Activated CD4-positive, alpha-beta memory T cell treated with anti-CD3 and anti-CD28 coated beads for 36 hours (primary cell): Measurements from ENCODE around the gene DIDO1. TPM values are rescaled to one million over a fixed set of nuclear protein-coding genes. Genes with fewer than 3 reads are reported as not detected.
"Not testable (repeated sequence)": the region's sequence is repeated elsewhere in the genome, so short reads cannot be mapped to it uniquely, and the experiment has no call there.

Source experiments
- CTCF ChIA-PET: fragments of 350-600 bp; sonication (Branson Sonifier 250); formaldehyde crosslinking; loops from one replicate; lab custom pipeline; 2021; ENCODE audit warnings: antibody characterized with exemption, inconsistent platforms; lab: Charles Lee
- POLR2A ChIA-PET: fragments of 350-600 bp; sonication (Branson Sonifier 250); formaldehyde crosslinking; loops from one replicate; lab custom pipeline; 2021; ENCODE audit warnings: antibody characterized with exemption; lab: Charles Lee
- DNase-seq: peaks from one replicate; pipeline ENCODE4 v3.0.0-alpha.2; 2020
- H3K27ac Mint-ChIP-seq: one replicate; pipeline ENCODE4 v1.8.0; 2021; ENCODE audit warnings: mixed read lengths
- H3K27me3 Mint-ChIP-seq: one replicate; pipeline ENCODE4 v1.8.0; 2021; ENCODE audit warnings: mixed read lengths
- H3K36me3 Mint-ChIP-seq: one replicate; pipeline ENCODE4 v1.8.0; 2021; ENCODE audit warnings: mixed read lengths
- H3K4me1 Mint-ChIP-seq: one replicate; pipeline ENCODE4 v1.8.0; 2021; ENCODE audit warnings: low read depth, mixed read lengths
- H3K4me3 Mint-ChIP-seq: one replicate; pipeline ENCODE4 v1.8.0; 2021; ENCODE audit warnings: mild to moderate bottlenecking, mixed read lengths
- H3K9me3 Mint-ChIP-seq: one replicate; pipeline ENCODE4 v1.8.0; 2021; ENCODE audit warnings: mixed read lengths
- intact Hi-C: fragments of 100-400 bp; cut with micrococcal nuclease; formaldehyde crosslinking; loops from one replicate; pipeline ENCODE4 v1.15.1; 2023
- total RNA-seq, 2 experiments: library from RNA; stranded (reverse); gene quantifications; one replicate each; pipeline ENCODE4 v1.2.3, GENCODE V29; 2021

Gene DIDO1
- total RNA-seq, 2 experiments from 2014 or later = 46.6 to 48.4 TPM

DNA sequence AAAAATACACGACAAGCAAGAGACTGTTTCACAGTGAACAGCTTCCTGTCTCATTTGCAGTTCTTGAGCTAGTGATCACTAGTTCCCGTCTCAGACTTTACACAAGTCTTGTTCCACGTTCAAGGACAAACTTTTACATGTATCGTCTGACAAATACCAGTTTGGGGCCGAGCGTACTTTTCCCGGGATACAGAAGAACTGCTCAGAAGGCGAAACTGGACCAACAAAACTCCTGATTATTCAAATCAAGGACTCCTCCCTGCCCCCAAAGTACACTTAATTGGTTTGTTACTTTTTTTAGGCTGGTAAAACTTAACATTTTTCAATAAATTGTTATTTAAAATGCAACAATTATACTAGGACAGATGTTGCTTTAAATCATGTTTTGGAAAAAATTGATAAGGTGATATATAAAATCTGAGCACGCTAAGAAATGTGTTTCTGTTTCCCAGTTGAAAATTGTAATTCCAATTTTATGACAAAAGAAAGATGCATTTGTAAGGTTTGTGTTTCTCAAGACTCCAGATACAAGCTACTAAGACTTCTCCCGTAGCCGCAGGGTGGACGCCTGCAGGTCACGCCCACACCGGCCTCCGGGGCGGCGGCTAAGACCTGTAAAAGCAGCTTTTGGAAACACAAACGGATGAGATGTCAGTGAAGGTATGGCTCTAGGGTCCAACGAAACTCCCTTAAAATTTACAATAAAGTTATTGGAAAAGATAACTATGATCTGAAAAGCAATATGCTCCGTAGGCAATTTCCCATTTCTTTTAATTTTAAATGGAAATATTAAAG, 47.9 kb downstream of the DIDO1 start:
- Mint-ChIP-seq H3K36me3 (peaks cover 9% of the 10 kb centered on the region), H3K4me3 (no peak overlapping the region), H3K9me3 (no peaks in the 10 kb centered on the region), H3K27me3 (no peaks in the 10 kb centered on the region), H3K27ac (no peak overlapping the region), H3K4me1 (peaks cover 12% of the 10 kb centered on the region)
- intact Hi-C loops = no loop called here
- no peak for DNase-seq
- ChIA-PET CTCF (interaction anchor here (0.6 kb wide), 1 partner anchor 21 kb away, joined by 3 read pairs; no protein-coding TSS in a partner anchor), POLR2A (no interaction called here)

DNA sequence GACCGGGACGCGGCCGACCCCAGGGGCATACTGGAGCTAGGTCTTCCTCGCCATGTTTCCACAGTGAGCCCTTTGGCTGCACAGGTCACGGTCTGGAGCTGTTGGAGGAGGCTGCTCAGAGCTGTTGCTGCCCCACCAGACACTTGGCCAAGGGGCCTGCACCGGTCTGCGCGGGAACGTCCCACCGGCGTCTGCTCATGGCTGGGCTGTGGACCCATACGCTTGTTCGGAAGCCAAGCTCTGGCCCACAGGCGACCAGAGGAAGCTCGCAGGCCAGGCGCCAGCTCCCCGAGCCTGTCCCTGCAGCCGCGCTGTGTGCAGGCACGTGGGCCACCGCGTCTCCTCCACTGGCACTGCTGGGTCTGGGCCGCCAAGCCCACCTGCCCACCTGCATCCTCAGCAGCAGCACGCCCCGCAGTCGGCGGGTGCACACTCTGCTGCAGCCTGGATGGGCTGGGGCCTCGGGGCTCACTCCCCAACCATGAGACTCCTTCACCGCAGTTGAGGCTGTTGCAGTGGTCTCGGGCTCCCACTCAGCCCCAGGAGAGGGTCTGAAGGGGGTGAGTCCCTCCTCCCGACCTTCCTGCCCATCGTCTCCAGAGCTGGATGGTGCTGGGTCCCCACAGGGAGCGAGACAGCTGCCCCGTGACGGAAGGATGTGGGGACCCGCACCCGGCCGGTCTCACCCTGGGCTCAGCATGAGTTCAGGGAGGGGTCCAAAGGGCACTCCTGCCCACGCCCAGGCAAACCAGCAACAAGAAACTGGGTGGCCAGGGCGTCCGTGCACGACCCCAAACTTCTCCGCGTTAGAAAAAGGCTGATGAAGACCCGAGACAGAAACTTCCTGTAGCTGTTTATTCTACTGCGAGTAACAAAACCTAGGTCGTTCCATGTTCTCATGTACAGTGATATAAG, 49.1 kb downstream of the DIDO1 start:
- Mint-ChIP-seq H3K9me3 (no peaks in the 10 kb centered on the region), H3K27me3 (no peaks in the 10 kb centered on the region), H3K4me1 (peaks cover 12% of the 10 kb centered on the region), H3K27ac (no peak overlapping the region), H3K36me3 (peaks cover 8% of the 10 kb centered on the region), H3K4me3 (no peak overlapping the region)
- intact Hi-C loops = no loop called here
- no peak for DNase-seq
- CTCF ChIA-PET = no interaction called here
- POLR2A ChIA-PET = no interaction called here

DNA sequence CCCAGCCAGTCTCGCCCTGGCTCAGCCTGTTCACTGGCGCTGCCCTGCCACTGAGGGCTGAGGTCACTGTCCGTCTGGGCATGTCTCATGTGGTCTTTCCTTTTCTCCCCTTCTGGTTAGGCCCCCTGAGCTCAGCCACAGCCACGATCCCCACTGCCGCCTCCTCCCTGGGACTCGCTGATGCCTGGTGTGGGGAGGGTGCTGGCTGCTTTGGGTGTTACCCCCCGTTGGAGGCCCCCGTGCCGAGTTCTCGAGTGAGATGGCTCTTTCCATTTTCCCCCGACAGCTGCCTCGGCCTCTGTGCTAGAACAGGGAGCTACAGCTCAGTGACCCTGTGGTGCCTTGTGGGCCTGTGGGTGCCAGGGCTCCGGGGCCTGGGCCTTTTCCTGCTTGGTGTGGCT, 49.8 kb downstream of the DIDO1 start:
- H3K27me3 Mint-ChIP-seq = no peaks in the 10 kb centered on the region
- CTCF ChIA-PET = interaction anchor here (1.8 kb wide), 1 partner anchor 31 kb away, joined by 4 read pairs; no protein-coding TSS in a partner anchor
- intact Hi-C loops = no loop called here
- H3K4me1 Mint-ChIP-seq = peaks cover 12% of the 10 kb centered on the region
- H3K36me3 Mint-ChIP-seq = peaks cover 2% of the 10 kb centered on the region
- no peak overlapping the region for H3K4me3 Mint-ChIP-seq
- no peaks in the 10 kb centered on the region for H3K9me3 Mint-ChIP-seq
- H3K27ac Mint-ChIP-seq = no peak overlapping the region
- POLR2A ChIA-PET = no interaction called here
- DNase-seq = no peak

DNA sequence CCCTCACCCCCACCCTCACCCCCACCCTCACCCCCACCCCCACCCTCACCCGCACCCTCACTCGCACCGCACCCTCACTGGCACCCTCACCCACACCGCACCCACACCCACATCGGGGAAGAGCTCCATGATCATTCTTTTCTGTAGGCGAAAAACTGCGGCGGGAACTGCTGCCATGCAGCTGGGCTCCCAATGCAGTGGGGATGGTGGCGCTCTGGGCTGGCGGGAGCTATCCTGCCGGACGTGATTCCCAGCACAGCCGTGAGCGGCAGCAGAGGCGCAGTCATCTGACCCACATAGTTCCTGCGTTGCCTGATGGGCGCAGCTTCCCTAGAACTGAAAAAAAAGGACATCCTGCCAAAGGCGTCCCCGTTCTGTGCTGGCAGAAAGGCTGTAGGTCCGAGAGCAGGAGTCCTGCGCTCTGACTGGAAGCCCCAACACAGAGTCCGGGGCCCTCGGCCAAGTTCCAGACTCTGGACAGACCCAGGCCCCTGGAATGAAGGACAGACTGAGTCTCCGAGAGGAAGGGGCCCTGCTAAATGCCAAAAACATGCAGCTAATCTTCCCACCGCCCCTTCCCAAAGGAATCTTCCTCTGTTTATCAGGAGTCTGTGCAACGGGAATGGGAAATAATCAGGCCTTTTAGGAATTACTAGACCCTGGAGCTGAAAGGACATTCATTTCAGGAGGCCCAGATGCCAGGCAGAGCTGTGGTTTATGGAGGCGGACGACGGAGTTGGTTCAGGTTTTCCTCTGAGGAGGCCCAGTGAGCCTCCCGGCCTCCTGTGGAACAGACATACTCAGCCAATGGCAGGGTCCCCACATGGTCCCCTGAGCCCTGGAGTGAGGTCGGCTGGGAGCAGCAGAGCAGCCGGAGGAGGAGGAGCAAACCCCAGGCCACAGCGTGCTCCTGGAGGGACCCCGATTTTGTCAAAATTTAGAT, 50.6 kb downstream of the DIDO1 start:
- intact Hi-C loops = no loop called here
- ChIA-PET CTCF (interaction anchor here (0.6 to 1.8 kb wide), 3 partner anchors 31 to 307 kb away, joined by 3 to 7 read pairs (median 4); no protein-coding TSS in a partner anchor), POLR2A (no interaction called here)
- no peak overlapping the region for H3K27ac Mint-ChIP-seq
- H3K9me3 Mint-ChIP-seq = no peaks in the 10 kb centered on the region
- peaks cover 12% of the 10 kb centered on the region for H3K4me1 Mint-ChIP-seq
- H3K36me3 Mint-ChIP-seq = no peaks in the 10 kb centered on the region
- peak; percentile 30 for DNase-seq
- H3K27me3 Mint-ChIP-seq = no peaks in the 10 kb centered on the region
- H3K4me3 Mint-ChIP-seq = no peak overlapping the region

DNA sequence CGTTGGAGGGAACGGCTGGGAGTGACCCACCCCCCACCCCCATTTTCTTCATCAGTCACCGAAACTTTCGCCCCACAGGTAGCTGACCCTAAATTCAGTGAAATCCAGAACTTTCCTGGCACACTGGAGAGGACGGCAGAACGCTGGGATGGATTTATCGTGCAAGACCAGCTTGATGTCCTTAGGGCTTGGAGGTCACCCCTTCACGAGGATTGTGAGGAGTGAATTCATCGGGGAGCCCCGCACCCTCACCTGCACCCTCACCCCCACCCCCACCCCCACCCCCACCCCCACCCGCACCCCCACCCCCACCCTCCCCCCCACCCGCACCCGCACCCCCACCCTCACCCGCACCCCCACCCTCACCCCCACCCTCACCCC, 51.4 kb downstream of the DIDO1 start:
- Mint-ChIP-seq H3K27me3 (no peaks in the 10 kb centered on the region), H3K27ac (no peak overlapping the region), H3K4me1 (peaks cover 12% of the 10 kb centered on the region), H3K36me3 (no peaks in the 10 kb centered on the region), H3K9me3 (no peaks in the 10 kb centered on the region), H3K4me3 (no peak overlapping the region)
- ChIA-PET POLR2A (no interaction called here), CTCF (interaction anchor here (1.7 to 1.8 kb wide), 2 partner anchors 32 to 134 kb away, joined by 4 to 7 read pairs; no protein-coding TSS in a partner anchor)
- intact Hi-C loops = no loop called here
- DNase-seq = no peak

DNA sequence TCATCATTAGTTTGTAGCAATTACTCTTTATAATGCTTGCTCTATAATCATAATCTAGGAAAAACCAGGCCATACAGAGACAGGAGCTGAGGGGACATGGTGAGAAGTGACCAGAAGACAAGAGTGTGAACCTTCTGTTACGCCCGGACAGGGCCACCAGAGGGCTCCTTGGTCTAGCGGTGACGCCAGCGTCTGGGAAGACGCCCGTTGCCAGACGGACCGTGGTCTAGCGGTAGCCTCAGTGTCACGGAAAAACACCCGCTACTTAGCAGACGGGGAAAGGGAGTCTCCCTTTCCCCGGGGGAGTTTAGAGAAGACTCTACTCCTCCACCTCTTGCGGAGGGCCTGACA, 52.6 kb downstream of the DIDO1 start:
- intact Hi-C loops = loop anchor here (1.0 kb wide), 1 partner anchor 136 kb away; no protein-coding TSS in a partner anchor
- POLR2A ChIA-PET = not testable (repeated sequence)

DNA sequence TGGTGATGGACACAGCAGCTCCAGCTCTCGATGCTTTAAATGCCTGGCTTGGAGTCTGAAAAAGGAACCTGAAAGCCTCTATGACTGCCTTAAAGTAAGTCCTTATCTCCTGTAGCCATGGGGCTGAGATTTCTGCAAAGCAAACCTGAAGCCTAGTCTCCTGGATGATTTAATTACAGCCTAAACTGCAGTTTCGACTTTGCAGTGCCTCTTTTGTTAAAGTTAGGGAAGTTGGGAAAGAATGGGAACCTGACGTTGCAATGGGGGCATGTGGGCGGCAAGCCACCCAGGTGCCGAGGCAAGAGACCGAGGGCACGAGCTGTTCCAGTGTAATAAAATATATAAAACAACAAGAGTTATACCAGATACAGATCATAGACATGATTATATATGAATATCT, 53.0 kb downstream of the DIDO1 start:
- Mint-ChIP-seq H3K27ac (no peak overlapping the region), H3K4me3 (no peak overlapping the region), H3K27me3 (no peaks in the 10 kb centered on the region), H3K4me1 (peaks cover 12% of the 10 kb centered on the region), H3K9me3 (no peaks in the 10 kb centered on the region), H3K36me3 (no peaks in the 10 kb centered on the region)
- ChIA-PET POLR2A (no interaction called here), CTCF (interaction anchor here (0.6 to 2.2 kb wide), 4 partner anchors 17 to 209 kb away, joined by 3 to 8 read pairs (median 6); no protein-coding TSS in a partner anchor)
- DNase-seq = no peak
- intact Hi-C loops = loop anchor here (1.0 kb wide), 1 partner anchor 136 kb away; no protein-coding TSS in a partner anchor

More for the DNA sequence above, 52.6 kb downstream of the DIDO1 start:
- not testable (repeated sequence) for H3K27ac Mint-ChIP-seq, H3K4me3 Mint-ChIP-seq, H3K36me3 Mint-ChIP-seq, H3K27me3 Mint-ChIP-seq, H3K9me3 Mint-ChIP-seq
- CTCF ChIA-PET = interaction anchor here (0.6 to 2.2 kb wide), 4 partner anchors 16 to 208 kb away, joined by 3 to 8 read pairs (median 6); no protein-coding TSS in a partner anchor
- DNase-seq = peak; percentile 65
- peaks cover 12% of the 10 kb centered on the region for H3K4me1 Mint-ChIP-seq

DNA sequence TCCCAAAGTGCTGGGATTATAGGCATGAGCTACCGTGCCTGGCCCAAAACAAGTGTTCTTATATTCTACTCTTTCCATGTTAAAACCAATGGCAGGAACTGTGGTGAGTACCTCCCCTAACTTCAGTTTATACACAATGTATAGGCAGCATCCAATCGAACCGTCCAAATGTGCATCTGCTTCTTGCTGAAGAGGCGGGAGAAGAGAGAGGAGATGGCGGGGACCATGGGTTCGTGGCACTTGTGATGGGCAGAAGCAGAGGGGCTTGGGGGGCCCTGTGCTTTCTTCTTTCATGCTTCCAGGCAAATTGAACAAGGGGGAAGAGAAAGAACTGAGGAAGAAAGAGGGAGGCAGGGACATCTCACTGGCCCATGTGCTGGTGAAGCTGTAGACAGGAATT, 53.4 kb downstream of the DIDO1 start:
- Mint-ChIP-seq H3K9me3 (no peaks in the 10 kb centered on the region), H3K36me3 (no peaks in the 10 kb centered on the region), H3K27ac (no peak overlapping the region), H3K4me1 (peaks cover 12% of the 10 kb centered on the region), H3K4me3 (no peak overlapping the region), H3K27me3 (no peaks in the 10 kb centered on the region)
- ChIA-PET CTCF (interaction anchor here (1.1 to 2.2 kb wide), 3 partner anchors 17 to 136 kb away, joined by 3 to 8 read pairs (median 8); no protein-coding TSS in a partner anchor), POLR2A (no interaction called here)
- intact Hi-C loops = loop anchor here (1.0 kb wide), 1 partner anchor 136 kb away; no protein-coding TSS in a partner anchor
- no peak for DNase-seq

DNA sequence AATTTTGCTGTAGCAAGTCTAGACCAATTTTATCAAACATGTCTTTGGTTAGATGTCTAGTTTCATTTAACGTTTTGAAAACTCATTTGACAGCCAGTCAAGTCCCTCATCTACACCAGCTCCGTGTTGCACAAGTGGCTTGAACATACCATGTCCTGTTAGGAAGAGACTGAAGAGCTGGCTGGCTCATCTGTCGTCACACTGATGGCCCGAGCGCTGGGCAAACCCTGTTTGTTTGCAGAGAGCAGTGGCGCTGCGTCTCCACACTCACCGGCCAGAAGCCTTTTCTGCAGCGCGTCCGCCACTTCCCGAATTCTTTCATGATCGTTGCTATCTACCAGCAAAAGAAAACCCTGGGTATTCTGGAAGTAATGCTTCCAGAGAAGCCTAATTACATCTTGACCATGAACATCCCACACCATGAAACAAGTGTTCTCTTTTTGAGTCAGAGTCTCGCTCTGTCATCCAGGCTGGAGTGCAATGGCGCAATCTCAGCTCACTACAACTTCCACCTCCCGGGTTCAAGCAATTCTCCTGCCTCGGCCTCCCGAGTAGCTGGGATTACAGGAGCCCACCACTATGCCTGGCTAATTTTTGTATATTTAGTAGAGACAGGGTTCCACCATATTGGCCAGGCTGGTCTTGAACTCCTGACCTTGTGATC, 54.0 kb downstream of the DIDO1 start:
- H3K36me3 Mint-ChIP-seq = no peaks in the 10 kb centered on the region
- H3K27ac Mint-ChIP-seq = no peak overlapping the region
- no peak overlapping the region for H3K4me3 Mint-ChIP-seq

DNA sequence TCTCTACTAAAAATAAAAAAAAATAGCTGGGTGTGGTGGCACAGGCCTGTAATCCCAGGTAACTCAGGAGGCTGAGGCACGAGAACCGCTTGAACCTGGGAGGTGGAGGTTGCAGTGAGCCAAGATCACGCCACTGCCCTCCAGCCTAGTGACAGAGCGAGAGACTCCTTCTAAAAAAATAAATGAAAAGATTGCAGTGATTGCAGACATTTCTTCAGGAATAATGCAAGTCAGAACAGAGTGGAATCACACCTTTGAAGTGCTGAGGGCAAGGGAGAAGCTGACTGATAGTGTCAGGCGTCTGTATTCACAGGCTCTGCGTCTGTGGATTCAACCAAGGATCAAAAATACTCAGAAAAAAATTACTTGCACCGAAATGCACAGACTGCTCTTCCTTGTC, 62.1 kb downstream of the DIDO1 start:
- Mint-ChIP-seq H3K4me1 (peaks cover 16% of the 10 kb centered on the region), H3K36me3 (no peaks in the 10 kb centered on the region), H3K27ac (no peak overlapping the region), H3K27me3 (no peaks in the 10 kb centered on the region), H3K9me3 (no peaks in the 10 kb centered on the region), H3K4me3 (no peak overlapping the region)
- DNase-seq = no peak
- POLR2A ChIA-PET = no interaction called here
- CTCF ChIA-PET = no interaction called here
- intact Hi-C loops = loop anchor here (5.0 kb wide), 1 partner anchor 63 kb away; the partner anchor contains the start of gene DIDO1

More for the DNA sequence above, 54.0 kb downstream of the DIDO1 start:
- peaks cover 12% of the 10 kb centered on the region for H3K4me1 Mint-ChIP-seq
- no peaks in the 10 kb centered on the region for H3K27me3 Mint-ChIP-seq
- no peak for DNase-seq
- CTCF ChIA-PET = interaction anchor here (1.1 to 2.2 kb wide), 4 partner anchors 18 to 137 kb away, joined by 3 to 8 read pairs (median 6); no protein-coding TSS in a partner anchor
- H3K9me3 Mint-ChIP-seq = no peaks in the 10 kb centered on the region
- POLR2A ChIA-PET = no interaction called here
- intact Hi-C loops = no loop called here
